GM18909 (cell line): ENCODE measurements around the gene PRR33.
"Not testable (repeated sequence)": the region's sequence is repeated elsewhere in the genome, so short reads cannot be mapped to it uniquely, and the experiment has no call there.

Experiments
- ATAC-seq: cut with Tn5 transposase; IDR thresholded peaks from one replicate; pipeline ENCODE4 v1.9.1; 2021; ENCODE audit warnings: mild to moderate bottlenecking; ENCODE audit not compliant: unreplicated experiment, poor library complexity

The PRR33 gene

DNA sequence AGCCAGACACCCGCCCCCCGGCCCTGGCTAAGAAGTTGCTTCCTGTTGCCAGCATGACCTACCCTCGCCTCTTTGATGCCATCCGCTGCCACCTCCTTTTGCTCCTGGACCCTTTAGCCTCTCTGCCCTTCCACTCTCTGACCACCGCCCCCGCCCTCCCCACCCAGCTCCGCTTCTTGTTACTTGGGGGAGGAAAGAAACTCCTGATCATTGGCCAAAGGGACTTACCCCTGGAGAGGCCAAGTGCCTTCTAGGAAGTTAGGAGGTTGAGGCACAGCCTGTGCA is at the start of gene PRR33:
TSS of gene PRR33 (minus strand) at position 65 of the 285 bp plus-strand sequence. CDS start 1,311 bp downstream, outside the sequence.
- no peak for ATAC-seq

- ATAC-seq = not testable (repeated sequence)
These were observed 48.1 kb upstream of the PRR33 start for GRCh38 chr11:1939788-1940187.

DNA sequence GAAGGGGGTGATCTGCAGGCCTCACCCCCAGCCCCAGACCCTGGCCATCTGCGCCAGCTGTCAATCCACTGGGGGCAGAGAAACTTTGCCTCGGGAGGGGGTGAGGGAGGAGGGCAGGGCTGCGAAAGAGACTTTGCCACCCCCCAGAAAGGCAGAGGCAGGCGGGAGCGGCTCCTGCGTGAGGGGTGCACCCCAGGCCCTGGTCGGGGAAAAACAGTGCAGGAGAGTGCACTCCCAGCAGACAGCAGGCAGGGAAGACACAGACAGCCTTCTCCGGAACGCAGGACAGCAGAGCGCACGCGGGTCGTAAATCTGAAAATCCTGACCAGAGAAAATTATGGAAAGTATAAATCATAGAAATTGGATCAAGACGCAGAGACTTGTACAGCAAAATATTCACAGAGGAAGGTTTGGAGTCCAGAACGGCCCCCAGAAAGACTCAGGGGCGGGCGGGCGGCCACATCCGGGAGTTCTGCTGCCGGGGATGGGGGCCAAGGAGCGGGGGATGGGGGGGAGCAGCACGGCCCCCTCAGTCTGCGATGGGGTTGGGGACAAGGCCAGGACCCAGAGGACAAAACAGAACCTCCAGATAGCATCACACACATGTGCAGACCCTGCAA is 47.4 kb upstream of the PRR33 start:
- no peak for ATAC-seq

DNA sequence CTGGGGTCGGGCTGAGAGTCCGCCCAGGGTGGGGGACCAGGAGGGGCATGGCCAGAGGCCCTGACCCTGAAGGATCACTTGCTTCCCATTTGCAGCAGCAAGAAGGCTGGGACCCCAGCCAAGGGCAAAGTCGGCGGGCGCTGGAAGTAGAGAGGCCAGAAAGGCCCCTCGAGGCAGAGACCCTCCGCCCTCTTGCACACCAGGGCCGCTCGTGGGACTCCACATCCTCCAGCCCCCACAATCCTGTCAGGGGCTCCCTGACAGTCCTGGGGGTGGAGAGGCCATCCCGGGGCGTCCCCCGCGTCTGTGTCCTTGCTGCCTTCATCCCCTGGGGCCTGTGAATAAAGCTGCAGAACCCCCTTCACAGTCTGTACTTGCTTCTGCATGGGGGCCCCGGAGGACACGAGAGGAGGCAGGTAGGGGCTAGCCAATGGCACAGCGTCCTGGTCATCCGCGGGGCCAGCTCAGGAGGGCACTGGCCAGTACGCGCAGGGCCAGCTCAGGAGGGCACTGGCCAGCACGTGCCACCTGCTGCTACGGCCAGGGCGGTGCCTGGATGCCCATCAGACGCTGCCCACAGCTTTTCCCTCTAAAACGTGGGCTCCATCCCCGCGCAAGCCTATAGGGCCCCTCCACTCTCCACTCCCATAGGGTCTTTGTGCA is 46.8 kb upstream of the PRR33 start:
- no peak for ATAC-seq

- ATAC-seq = no peak
These were observed 46.1 kb upstream of the PRR33 start for GRCh38 chr11:1937616-1938342.

GRCh38 chr11:1936781-1937615 is 45.3 kb upstream of the PRR33 start:
- no peak for ATAC-seq

GRCh38 chr11:1936072-1936780 is 44.5 kb upstream of the PRR33 start:
- ATAC-seq = no peak

GRCh38 chr11:1935156-1936071 is 43.7 kb upstream of the PRR33 start:
- no peak for ATAC-seq

DNA sequence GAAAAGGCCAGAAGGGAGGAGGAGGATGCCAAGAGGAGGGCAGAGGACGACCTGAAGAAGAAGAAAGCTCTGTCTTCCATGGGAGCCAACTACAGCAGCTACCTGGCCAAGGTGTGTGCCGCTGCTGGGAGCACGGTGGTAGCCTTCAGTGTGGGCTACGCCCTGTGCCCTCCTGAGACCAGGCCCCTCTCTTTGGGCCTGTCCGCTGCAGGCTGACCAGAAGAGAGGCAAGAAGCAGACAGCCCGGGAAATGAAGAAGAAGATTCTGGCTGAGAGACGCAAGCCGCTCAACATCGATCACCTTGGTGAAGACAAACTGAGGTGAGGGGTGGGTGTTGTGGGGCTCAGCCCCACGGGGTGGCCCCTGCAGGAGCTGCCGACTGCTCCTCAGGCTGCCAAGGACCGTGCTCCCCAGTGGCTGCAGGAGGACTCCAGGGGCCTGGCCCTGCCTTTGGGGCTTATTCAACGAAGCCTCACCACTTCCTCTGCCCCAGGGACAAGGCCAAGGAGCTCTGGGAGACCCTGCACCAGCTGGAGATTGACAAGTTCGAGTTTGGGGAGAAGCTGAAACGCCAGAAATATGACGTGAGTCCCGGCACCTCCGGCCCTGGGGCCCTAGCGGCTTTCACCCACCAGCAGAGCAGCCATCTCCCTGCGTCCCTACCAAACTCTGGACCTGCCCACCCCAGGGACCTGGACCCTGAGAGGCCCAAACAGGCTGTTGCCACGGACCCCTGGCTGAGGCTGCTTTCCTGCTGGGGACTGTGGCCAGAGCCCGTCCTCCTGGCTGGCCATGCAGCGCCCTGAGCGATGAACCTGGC is 42.9 kb upstream of the PRR33 start:
- ATAC-seq = no peak

DNA sequence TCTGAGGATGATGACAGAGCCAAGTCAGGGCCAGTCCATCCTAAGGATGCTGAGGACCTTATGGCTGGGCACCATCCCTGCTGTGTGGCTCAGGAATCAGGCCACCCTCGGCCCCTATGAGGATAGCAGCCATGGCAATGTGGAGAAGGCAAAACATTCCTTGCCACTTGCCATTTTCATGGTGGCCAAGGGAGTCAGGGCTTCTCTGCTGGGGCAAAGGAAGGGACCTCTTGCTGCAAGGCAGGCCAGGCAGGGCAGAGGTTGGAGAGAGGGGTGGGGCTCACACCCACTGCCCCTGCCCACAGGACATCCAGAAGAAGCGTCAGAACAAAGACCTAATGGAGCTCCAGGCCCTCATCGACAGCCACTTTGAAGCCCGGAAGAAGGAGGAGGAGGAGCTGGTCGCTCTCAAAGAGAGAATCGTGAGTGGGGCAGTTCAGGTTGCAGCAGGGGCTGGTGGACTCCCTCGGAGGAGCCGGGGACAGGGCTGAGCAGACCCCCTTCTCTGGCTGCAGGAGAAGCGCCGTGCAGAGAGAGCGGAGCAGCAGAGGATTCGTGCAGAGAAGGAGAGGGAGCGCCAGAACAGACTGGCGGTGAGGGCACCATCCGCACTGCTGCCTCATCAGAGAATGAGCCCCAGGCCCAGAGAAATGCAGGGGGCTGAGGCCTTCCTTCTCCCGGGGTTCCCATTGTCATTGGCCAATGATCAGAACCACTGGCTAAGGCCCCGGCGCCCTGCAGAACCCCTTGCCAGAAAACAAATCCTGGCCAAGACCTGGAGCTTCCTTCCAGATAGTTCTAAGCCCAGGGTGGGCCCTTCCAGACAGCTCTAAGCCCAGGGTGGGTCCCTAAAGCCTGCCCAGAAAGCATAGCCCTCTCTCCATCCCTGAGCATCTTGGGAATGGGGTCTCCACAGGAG is 42.0 kb upstream of the PRR33 start:
- no peak for ATAC-seq

- no peak for ATAC-seq
These were observed 41.0 kb upstream of the PRR33 start for GRCh38 chr11:1932681-1933080.

DNA sequence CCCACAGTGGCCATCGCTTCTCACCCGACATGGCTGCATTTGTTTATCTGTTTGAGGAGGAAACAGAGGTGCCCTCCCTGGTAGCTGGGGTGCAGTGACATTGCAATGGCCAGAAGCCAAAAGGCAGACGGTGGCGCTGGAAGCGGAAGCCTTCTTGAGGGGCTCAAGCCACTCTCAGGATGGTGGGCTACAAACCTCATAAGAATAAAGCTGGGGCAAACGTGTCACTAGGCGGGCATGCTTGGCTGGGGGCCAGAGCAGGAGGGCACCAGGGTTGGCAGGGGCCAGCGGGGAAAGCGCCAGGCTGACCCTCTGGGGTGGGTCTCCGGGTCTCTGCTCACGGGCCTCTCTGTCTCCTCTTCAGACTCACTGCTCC is 40.4 kb upstream of the PRR33 start:
- no peak for ATAC-seq

- no peak for ATAC-seq
These were observed 39.8 kb upstream of the PRR33 start for GRCh38 chr11:1931341-1932104.

DNA sequence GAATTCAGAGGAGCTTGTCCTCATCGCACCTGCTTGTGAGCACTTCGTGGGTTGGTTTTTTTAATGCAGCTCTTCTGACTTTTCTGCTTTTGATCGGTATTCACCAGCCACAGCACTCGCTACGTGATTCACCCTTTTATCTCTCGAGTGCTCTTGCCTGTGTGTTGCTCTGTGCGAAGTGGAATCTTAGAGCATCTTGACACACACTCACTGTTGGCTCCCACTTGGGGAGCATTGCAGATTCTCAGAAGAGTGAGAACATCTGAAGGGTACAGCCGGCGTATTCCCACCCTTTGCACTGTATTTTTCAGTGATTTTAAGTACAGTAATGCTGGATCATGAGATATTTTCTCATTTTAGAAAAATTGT is 38.8 kb upstream of the PRR33 start:
- ATAC-seq = no peak

DNA sequence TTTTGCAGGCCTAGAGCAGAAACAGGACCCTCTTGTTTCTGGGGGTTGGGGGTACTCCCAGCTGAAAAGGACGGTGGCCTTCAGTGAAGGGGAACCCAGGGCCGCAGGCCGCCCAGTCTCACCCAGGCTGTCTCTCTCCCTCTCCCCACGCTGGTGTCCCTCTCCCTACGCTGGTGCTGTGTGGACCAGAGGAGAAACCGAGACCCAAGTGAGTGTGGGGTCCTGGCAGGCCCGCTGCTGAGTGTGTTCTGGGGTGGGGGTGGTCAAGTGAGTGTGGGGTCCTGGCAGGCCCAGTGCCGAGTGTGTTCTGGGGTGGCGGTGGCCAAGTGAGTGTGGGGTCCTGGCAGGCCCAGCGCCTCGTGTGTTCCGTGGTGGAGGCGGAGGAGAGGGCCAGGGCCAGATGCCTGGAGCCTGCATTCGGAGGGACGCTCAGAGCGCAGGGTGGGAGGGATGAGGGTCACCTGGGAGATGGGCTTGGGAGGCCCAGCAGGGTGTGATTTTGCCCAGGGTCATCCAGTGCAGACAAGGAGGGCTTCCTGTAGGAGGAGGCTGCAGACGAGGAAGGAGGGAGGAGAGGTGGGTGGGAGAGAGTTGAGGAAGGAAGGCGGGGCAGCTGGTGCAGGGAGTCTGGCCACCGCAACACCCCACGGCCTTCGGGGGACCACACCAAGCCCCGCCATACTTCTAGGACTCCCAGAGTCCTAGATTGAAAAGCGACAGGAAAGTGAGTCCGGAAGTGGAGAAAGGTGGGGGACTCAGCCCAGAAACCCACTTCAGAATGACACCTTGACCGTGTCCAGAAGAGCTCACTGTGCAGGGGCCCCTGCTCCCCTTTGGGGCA is 38.1 kb upstream of the PRR33 start:
- ATAC-seq = no peak
